NB4 (cell line): ENCODE results near the gene KLRK1.

Source experiments
- POLR2A ChIP-seq: IDR thresholded peaks from 2 replicates; pipeline ENCODE4 v1.6.1; 2011; ENCODE audit warnings: mild to moderate bottlenecking; ENCODE audit not compliant: insufficient read length; ENCODE audit errors: extremely low read depth
- TF ChIP-seq, protein P1 (sequence below): IDR thresholded peaks from one replicate; pipeline ENCODE4 v1.5.1; 2012; ENCODE audit warnings: low read depth, low read length
- TF ChIP-seq, protein P2 (sequence below): IDR thresholded peaks from 2 replicates; pipeline ENCODE4 v1.6.1; 2011; ENCODE audit warnings: low read depth, low read length

DNA sequence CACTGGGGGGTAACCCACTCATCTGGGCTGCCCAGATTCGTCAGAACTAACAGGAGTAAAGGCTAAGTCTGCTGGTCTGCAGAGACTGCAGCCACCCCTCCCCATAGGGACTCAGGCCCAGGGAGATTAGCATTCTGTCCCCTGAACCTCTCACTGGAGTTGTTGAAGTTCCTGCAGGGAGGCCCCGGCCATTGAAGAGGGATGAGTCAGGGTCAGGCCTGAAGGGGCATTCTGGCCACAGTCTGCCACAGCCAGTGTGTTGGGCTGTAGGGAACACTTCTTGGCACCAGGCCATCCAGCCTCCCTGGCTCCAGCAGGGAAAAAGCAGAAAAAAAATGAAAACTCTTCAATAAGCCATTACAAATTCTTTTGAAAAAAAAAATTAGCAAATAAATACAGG is 35.3 kb downstream of the KLRK1 start:
- TF ChIP-seq, protein P1, sequence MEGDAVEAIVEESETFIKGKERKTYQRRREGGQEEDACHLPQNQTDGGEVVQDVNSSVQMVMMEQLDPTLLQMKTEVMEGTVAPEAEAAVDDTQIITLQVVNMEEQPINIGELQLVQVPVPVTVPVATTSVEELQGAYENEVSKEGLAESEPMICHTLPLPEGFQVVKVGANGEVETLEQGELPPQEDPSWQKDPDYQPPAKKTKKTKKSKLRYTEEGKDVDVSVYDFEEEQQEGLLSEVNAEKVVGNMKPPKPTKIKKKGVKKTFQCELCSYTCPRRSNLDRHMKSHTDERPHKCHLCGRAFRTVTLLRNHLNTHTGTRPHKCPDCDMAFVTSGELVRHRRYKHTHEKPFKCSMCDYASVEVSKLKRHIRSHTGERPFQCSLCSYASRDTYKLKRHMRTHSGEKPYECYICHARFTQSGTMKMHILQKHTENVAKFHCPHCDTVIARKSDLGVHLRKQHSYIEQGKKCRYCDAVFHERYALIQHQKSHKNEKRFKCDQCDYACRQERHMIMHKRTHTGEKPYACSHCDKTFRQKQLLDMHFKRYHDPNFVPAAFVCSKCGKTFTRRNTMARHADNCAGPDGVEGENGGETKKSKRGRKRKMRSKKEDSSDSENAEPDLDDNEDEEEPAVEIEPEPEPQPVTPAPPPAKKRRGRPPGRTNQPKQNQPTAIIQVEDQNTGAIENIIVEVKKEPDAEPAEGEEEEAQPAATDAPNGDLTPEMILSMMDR: no peak
- no peak for TF ChIP-seq POLR2A
- TF ChIP-seq, protein P2, sequence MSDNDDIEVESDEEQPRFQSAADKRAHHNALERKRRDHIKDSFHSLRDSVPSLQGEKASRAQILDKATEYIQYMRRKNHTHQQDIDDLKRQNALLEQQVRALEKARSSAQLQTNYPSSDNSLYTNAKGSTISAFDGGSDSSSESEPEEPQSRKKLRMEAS: no peak
